IPS-18a (cell line): ENCODE data around the gene COPE.

Experiments
- H3K27ac ChIP-seq: one replicate; pipeline ENCODE4 v1.5.1; 2013; ENCODE audit warnings: low read length
- H3K27me3 ChIP-seq: one replicate; pipeline ENCODE4 v1.6.1; 2013; ENCODE audit warnings: mild to moderate bottlenecking, low read length; ENCODE audit not compliant: control insufficient read depth, insufficient read depth
- H3K36me3 ChIP-seq: one replicate; pipeline ENCODE4 v1.6.1; 2013; ENCODE audit warnings: low read depth, low read length; ENCODE audit not compliant: control insufficient read depth
- H3K4me1 ChIP-seq: one replicate; pipeline ENCODE4 v1.6.1; 2013; ENCODE audit warnings: low read depth, low read length; ENCODE audit not compliant: control insufficient read depth
- H3K4me3 ChIP-seq: one replicate; pipeline ENCODE4 v1.5.1; 2013; ENCODE audit warnings: low read length
- H3K9ac ChIP-seq: one replicate; pipeline ENCODE4 v1.6.1; 2013; ENCODE audit warnings: mild to moderate bottlenecking, low read length, moderate library complexity
- H3K9me3 ChIP-seq: one replicate; pipeline ENCODE4 v1.6.1; 2013; ENCODE audit warnings: low read depth, low read length; ENCODE audit not compliant: control insufficient read depth

Gene COPE

DNA sequence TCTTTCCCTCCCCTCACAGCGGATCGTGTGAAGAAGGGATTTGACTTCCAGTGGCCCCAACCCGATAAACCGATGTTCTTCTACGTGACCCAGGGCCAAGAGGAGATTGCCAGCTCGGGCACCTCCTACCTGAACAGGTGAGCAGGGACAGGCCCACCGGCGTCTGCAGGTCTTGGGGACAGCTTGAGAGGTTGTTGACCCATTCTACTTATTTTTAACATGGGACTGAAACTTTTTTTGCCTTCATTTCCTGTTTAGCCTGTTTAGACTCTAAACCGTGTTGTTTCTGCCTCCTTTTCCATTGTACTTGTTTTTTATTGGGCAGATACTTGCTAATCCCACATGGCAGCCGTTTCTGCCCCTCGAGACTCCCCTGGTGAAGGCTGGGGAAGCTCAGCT is 58.9 kb downstream of the COPE start:
- Histone ChIP-seq H3K4me1 (no peaks in the 10 kb centered on the region), H3K9ac (no peak overlapping the region), H3K27me3 (no peaks in the 10 kb centered on the region), H3K27ac (no peak overlapping the region), H3K9me3 (no peaks in the 10 kb centered on the region), H3K4me3 (no peak overlapping the region), H3K36me3 (peaks cover 92% of the 10 kb centered on the region)

DNA sequence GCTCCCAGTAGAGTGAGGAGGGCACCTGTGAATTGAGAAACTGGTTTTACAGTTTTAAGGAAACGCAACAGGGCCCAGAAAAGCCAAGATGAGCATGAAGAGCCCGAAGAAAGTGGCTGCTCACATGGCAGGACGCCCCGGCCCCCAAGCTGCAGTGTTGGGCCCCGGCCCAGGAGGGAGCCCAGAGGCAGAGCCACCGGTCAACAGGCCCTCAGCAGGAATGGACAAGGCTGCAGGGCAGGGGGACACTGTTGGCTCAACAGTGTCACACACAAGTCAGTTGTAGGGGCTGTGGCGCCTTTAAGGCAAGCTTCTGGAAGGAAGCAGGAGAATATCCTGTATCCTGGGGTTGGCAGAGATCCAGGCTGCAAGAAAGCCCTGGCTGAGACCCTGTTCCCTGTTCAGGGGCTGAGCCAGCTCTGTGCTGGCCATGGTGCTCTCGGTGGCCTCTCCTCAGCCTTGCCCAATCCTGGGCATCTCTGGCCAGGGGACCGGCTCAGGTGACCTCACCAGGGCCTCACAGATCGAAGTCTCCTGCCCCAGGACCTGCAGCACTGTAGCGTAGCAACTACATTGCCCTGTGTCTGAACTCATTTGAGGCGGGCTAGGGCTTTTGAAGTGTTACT is 59.4 kb downstream of the COPE start:
- H3K27me3 ChIP-seq, result no peaks in the 10 kb centered on the region
- H3K9ac ChIP-seq, result no peak overlapping the region
- no peaks in the 10 kb centered on the region for H3K4me1 ChIP-seq
- H3K36me3 ChIP-seq, result peaks cover 92% of the 10 kb centered on the region
- no peak overlapping the region for H3K27ac ChIP-seq
- H3K9me3 ChIP-seq, result no peaks in the 10 kb centered on the region
- H3K4me3 ChIP-seq, result no peak overlapping the region

DNA sequence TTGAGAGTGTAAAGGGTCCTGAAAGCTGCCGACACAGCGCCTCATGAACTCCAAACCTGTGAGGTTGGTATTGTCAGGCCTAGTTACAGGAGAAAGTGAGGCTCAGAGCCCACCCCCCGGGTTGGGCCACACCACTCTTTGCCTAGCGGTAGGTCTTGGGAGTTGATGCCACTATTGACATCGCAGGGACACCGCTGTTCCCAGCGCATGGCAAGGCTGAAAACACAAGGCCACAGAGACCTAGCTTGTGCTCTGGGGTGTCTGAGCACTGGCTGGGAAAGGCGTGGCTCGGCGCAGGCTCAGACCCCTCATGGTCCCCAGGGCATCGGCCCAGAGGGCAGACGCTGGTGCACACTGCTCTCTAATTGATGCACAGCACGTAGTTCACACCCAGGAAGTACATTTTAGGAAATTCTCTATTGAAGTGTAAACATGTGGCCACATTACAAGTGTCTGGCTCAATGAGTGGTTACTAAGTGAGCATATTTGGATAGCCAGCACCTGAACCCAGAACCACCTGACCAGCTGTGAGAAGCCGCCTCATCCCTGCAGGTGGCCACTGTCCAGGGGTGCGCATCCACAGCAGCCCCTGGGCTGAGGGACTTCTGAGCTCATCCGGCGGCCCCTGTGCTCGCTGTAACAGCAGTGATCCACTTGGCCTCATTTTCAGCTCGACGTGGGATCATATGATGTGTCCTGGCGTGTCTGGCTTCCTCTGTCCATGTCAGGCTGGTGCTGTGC is 60.1 kb downstream of the COPE start:
- Histone ChIP-seq H3K9me3 (no peaks in the 10 kb centered on the region), H3K36me3 (peaks cover 92% of the 10 kb centered on the region), H3K9ac (no peak overlapping the region), H3K4me1 (no peaks in the 10 kb centered on the region), H3K27me3 (no peaks in the 10 kb centered on the region), H3K4me3 (no peak overlapping the region), H3K27ac (no peak overlapping the region)

DNA sequence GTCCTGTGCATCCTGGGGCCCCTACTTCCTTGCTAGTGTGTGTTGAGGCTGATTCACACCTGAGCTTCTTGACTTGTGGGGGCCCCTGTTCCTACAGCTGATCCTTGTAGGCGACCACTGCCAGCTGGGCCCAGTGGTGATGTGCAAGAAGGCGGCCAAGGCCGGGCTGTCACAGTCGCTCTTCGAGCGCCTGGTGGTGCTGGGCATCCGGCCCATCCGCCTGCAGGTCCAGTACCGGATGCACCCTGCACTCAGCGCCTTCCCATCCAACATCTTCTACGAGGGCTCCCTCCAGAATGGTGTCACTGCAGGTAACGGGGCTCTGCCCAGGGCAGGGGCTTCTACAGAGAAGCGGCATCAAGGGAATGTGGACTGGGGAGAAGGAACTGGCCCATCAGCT is 62.0 kb downstream of the COPE start:
- Histone ChIP-seq H3K36me3 (peaks cover 88% of the 10 kb centered on the region), H3K9ac (no peak overlapping the region), H3K27me3 (no peaks in the 10 kb centered on the region), H3K27ac (no peak overlapping the region), H3K4me3 (no peak overlapping the region), H3K4me1 (no peaks in the 10 kb centered on the region), H3K9me3 (no peaks in the 10 kb centered on the region)

DNA sequence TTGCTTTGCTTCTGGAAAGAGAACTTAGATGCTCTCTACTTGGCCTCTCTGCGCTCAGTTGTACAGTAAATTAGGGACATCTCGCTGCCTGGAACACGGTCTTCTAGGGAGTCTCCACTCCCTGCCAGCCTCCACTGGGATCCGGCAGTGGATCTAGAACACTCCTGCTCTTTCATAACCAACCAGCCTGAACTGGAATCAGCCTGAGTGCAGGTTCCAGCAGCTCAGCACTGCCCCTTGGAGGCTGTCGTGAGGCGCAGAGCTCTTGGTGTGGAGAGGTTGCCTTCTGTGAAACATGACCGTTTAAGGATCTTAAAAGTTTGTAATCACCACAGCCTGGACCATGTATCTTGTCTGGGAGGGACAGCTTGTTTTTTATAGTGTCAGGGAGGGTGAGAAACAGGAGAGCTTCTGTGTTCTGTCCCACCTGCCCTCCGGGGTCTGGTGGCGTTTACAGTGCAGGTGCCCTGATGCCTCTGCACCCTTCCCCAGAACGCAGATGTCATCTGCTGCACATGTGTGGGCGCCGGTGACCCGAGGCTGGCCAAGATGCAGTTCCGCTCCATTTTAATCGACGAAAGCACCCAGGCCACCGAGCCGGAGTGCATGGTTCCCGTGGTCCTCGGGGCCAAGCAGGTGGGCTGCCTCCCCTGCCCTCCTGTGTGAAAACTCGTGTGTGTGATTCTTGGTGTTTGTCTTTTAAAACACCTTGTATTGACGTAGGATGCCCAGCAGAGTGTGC is 62.6 kb downstream of the COPE start:
- Histone ChIP-seq H3K9ac (no peak overlapping the region), H3K27ac (no peak overlapping the region), H3K4me1 (no peaks in the 10 kb centered on the region), H3K36me3 (peaks cover 87% of the 10 kb centered on the region), H3K9me3 (no peaks in the 10 kb centered on the region), H3K4me3 (no peak overlapping the region), H3K27me3 (no peaks in the 10 kb centered on the region)

DNA sequence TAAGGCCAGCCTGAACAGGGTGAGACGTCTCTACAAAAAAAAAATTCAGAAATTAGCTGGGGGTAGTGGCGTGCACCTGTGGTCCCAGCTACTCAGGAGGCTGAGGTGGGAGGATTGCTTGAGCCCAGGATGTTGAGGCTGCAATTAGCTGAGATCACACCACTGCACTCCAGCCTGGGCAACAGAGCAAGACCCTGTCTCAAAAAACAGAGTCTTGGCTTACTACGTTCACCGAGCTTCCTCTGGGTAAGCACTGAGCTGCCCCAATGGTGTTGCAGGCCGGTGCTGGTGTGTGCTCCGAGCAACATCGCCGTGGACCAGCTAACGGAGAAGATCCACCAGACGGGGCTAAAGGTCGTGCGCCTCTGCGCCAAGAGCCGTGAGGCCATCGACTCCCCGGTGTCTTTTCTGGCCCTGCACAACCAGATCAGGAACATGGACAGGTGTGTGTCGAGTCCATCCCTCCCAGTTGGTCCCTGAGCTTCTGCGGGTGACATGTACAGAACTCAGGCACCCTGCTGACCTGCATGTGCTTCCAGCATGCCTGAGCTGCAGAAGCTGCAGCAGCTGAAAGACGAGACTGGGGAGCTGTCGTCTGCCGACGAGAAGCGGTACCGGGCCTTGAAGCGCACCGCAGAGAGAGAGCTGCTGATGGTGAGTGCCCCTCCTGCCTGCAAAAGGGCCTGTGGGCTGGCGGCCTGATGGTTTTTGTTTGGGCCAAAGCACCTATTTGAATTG is 63.4 kb downstream of the COPE start:
- H3K4me1 ChIP-seq, result no peaks in the 10 kb centered on the region
- H3K9ac ChIP-seq, result no peak overlapping the region
- H3K27ac ChIP-seq, result no peak overlapping the region
- no peaks in the 10 kb centered on the region for H3K9me3 ChIP-seq
- H3K36me3 ChIP-seq, result peaks cover 85% of the 10 kb centered on the region
- H3K4me3 ChIP-seq, result no peak overlapping the region
- H3K27me3 ChIP-seq, result no peaks in the 10 kb centered on the region

DNA sequence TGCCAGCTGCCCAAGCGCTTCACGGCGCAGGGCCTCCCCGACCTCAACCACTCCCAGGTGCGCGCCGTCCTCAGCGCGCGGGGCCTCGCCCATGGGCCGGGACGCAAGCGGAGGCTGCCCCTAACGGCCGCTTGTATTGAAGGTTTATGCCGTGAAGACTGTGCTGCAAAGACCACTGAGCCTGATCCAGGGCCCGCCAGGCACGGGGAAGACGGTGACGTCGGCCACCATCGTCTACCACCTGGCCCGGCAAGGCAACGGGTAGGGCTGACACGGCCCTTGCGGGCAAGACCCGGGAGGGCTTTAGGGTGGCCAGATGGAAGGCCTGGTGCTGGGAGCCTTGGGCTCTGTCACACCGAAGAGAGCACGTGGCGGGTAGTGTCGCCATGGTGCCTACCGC is 64.2 kb downstream of the COPE start:
- H3K27ac ChIP-seq, result no peak overlapping the region
- peaks cover 85% of the 10 kb centered on the region for H3K36me3 ChIP-seq
- no peaks in the 10 kb centered on the region for H3K9me3 ChIP-seq
- H3K4me3 ChIP-seq, result no peak overlapping the region
- H3K4me1 ChIP-seq, result no peaks in the 10 kb centered on the region
- no peaks in the 10 kb centered on the region for H3K27me3 ChIP-seq
- no peak overlapping the region for H3K9ac ChIP-seq

DNA sequence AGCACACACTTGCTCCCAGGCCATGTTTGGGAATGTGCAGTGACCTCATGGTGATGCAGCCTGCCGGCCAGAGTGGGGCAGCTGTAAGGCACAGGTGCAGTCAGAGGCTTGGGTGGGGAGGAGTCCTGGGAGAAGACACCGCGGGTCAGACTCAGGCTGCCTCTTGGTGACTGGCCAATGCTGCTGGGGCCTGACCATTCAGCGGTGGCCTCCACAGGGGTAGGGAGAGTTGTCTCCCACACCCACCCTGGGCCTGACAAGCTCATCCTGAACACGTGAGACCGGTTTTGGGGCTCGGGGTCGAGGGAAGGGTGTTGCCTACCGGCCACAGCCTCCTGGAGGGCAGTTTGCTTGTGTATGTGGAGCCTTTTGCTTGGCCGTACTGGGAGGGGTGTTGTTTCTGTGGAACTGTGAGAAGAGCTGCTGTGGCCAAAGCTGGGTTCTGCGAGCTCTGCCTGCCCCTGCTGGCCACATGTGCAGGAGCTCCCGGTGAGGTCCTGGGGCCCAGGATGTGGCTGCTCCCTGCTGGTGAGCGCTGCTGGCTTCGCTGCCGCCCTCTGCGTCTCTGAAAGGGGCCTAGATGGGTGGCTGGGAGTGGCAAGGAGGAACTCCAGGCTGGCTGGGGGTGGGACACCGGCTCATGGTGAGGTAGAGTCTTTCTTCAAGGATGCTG is 65.3 kb downstream of the COPE start:
- Histone ChIP-seq H3K27me3 (no peaks in the 10 kb centered on the region), H3K36me3 (peaks cover 78% of the 10 kb centered on the region), H3K9ac (no peak overlapping the region), H3K4me3 (no peak overlapping the region), H3K9me3 (no peaks in the 10 kb centered on the region), H3K27ac (no peak overlapping the region), H3K4me1 (no peaks in the 10 kb centered on the region)

DNA sequence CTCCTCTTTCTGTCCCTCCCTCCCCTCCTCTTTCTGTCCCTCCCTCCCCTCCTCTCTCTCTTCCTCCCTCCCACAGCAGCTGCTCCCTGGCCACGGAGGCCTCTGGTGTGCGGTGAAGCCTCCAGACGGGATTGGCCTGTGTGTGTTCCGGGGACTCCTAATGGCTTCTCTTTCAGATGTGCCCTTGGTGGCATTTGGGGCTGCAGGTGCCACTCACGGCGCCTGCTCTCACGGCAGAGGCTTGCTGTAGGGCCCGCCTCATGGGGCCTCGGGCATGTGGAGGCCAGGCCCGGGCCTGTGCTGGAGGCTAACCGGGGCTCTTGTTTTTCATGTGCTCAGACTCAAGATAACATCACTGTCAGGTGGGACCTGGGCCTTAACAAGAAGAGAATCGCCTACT is 66.5 kb downstream of the COPE start:
- Histone ChIP-seq H3K27me3 (no peaks in the 10 kb centered on the region), H3K36me3 (peaks cover 77% of the 10 kb centered on the region), H3K27ac (no peak overlapping the region)

DNA sequence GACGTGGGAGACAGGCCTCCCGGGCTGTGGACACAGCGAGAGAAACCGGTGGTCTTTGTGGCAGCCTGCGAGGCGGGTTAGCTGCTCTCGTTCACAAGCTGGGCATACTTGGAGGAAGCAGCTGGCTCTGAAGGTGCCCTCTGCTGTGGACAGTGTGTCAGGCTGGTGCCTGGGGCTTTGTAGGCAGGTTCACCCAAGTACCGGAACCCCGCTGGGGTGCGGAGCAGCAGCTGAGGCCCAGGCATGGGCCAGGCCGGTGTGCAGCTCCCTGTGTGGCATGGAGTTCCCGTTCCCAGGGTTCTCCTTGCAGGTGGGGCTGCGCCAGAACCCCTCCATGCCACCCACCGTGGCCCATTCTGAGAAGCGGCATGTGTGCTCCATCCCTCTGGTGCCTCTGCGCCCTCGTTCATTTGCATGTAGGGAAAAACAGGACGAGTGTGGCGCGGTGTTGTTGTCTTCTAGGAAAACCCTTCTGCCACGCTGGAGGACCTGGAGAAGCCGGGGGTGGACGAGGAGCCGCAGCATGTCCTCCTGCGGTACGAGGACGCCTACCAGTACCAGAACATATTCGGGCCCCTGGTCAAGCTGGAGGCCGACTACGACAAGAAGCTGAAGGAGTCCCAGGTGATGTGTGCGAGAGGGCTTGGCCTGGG is 67.4 kb downstream of the COPE start:
- no peaks in the 10 kb centered on the region for H3K27me3 ChIP-seq
- H3K9ac ChIP-seq, result no peak overlapping the region
- H3K36me3 ChIP-seq, result peaks cover 70% of the 10 kb centered on the region
- no peak overlapping the region for H3K4me3 ChIP-seq
- H3K9me3 ChIP-seq, result no peaks in the 10 kb centered on the region
- H3K27ac ChIP-seq, result no peak overlapping the region
- H3K4me1 ChIP-seq, result no peaks in the 10 kb centered on the region

More for the DNA sequence above, 66.5 kb downstream of the COPE start:
- Histone ChIP-seq H3K9ac (no peak overlapping the region), H3K4me3 (no peak overlapping the region), H3K4me1 (no peaks in the 10 kb centered on the region), H3K9me3 (no peaks in the 10 kb centered on the region)
